A549 treated with CpdA at 1 μM for 4 hours (cell line): ENCODE measurements around the gene SNX30. TPM values are rescaled to one million over a fixed set of nuclear protein-coding genes. Genes with fewer than 3 reads are reported as not detected.

Source experiments
- total RNA-seq: library from RNA; stranded (reverse); fragments of 200-300 nt; extraction: Qiagen RNA extraction; gene quantifications from 5 replicates; pipeline ENCODE4 v1.2.3, GENCODE V29; 2022; ENCODE audit warnings: low read depth

Gene SNX30
- 3.6 to 6.4 TPM (median 4.8 TPM) in 5 replicates for total RNA-seq

DNA sequence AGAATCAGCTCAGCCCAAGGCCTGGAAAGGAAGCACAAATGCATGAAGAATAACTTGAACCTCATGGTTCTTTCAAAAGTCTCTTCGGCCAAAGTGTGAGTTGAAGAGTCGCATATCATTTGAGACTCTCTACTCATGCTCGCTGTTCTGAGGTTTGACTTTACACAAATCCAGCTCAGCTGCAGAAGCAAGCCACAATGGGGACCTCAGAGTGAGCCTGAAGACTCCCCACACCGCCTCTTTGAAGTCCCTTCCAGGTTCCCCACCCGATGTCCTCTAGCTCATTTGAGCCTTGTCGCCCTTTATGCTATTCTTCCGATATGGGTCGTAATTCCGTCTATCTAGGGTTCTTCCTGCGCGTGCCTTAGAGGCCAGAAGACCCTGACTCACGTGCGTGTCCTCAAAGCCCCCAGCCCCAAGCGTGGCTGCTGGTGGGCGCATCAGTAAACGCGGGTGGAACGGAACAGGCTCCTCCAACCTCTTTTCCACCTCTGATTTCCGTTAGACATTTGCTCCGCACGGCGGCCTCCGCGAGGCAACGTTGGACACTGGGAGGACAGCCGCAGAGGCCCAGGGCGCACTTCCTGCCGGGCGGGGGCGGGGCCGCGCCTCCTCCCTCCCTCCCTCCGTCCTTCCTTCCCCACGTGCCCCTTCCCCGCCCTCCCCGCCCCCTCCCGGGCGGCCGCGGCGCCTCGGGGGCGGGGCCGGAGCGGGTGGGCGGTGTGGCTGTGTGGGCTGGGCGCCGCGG lies at the start of gene SNX30:
Gene SNX30 (plus strand): TSS at position 745 of the 748 bp plus-strand sequence. CDS start 242 bp downstream, outside the sequence.

DNA sequence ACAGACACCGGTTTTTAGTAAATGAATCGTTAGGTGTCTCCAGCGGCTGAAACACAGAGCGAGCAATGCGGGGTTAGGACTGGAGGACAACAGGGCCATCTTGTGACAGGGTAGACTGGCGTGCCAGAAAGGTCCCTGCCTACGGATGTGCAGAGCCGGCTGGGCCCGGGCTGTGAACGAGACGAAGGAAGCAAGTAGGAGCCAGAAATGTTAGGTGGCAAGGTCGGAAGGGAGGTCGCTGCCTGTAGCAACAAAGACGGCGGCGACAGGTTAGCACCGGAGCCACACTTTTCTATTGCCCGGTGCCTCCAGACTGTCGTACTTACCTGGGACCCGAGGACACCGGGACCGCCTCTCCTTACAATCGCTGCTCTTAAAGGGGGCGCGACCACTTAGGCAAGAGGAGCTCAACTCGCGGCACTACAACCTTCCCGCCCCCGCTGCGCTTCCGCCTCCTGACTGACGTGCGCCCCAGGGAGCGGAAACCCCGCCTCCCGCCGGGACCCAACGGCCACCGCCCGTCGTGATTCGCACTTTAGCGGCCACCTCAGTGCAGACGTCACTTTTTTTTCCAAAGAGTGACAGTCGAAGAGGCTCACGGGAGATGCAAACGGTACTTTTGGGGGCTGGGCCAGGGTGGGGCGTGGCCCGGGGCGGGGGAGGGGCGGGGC lies 32.8 kb upstream of the SNX30 start, which contains the start of gene INIP:
Gene INIP (minus strand): TSS at position 457 of the 671 bp plus-strand sequence. CDS start 1,632 bp downstream, outside the sequence.

GRCh38 chr9:112890106-112891081 lies 139.8 kb downstream of the SNX30 start, which contains the start of gene SLC46A2:
Gene SLC46A2, minus strand, starts transcription at chr9:112890876. Its CDS starts 195 bp downstream, at chr9:112890681.

Other genes starting within 250 kb of the SNX30 start
- gene INIP, start 32.6 kb upstream of the SNX30 start, total RNA-seq = 13.6 to 34.0 TPM (median 17.0 TPM) in 5 replicates
- gene SLC46A2, start 140.1 kb downstream of the SNX30 start, total RNA-seq = not detected in 5 replicates